HEK293 (cell line): ENCODE data around the gene OBSCN.

ENCODE experiments used
- CTCF ChIP-seq: fragments of 450-650 bp; formaldehyde crosslinking; IDR thresholded peaks from 2 replicates; pipeline ENCODE4 v1.5.1; 2016; ENCODE audit warnings: missing biosample characterization, missing genetic modification characterization
- GFI1B ChIP-seq: fragments of 450-650 bp; formaldehyde crosslinking; IDR thresholded peaks from 2 replicates; pipeline ENCODE4 v1.5.1; 2016; ENCODE audit warnings: missing biosample characterization, missing genetic modification characterization
- GLI4 ChIP-seq: fragments of 450-650 bp; formaldehyde crosslinking; IDR thresholded peaks from 2 replicates; pipeline ENCODE4 v1.5.1; 2016; ENCODE audit warnings: missing biosample characterization, missing genetic modification characterization
- IKZF3 ChIP-seq: fragments of 450-650 bp; IDR thresholded peaks from 2 replicates; pipeline ENCODE4 v1.5.0; 2018; ENCODE audit warnings: missing biosample characterization, mild to moderate bottlenecking, missing genetic modification characterization, moderate library complexity
- KLF10 ChIP-seq: fragments of 450-650 bp; IDR thresholded peaks from 2 replicates; pipeline ENCODE4 v1.5.1; 2018; ENCODE audit warnings: missing biosample characterization, mild to moderate bottlenecking, missing genetic modification characterization
- MZF1 ChIP-seq: fragments of 450-650 bp; formaldehyde crosslinking; IDR thresholded peaks from 2 replicates; pipeline ENCODE4 v1.5.1; 2017; ENCODE audit warnings: missing biosample characterization, missing genetic modification characterization, borderline replicate concordance
- PBX3 ChIP-seq: sonication (generic); formaldehyde crosslinking; IDR thresholded peaks from 2 replicates; pipeline ENCODE4 v1.8.1; 2022; ENCODE audit warnings: mild to moderate bottlenecking, moderate library complexity, missing genetic modification reagents
- SALL2 ChIP-seq: fragments of 450-650 bp; formaldehyde crosslinking; IDR thresholded peaks from 2 replicates; pipeline ENCODE4 v1.5.0; 2017; ENCODE audit warnings: missing biosample characterization, mild to moderate bottlenecking, missing genetic modification characterization, borderline replicate concordance
- TCF7L2 ChIP-seq: IDR thresholded peaks from 2 replicates; pipeline ENCODE4 v1.6.1; 2011; ENCODE audit warnings: low read depth, mild to moderate bottlenecking, inconsistent platforms, low read length, moderate library complexity, borderline replicate concordance
- YY1 ChIP-seq: fragments of 450-650 bp; formaldehyde crosslinking; IDR thresholded peaks from 2 replicates; pipeline ENCODE4 v1.5.1; 2018; ENCODE audit warnings: missing biosample characterization, missing genetic modification characterization
- YY2 ChIP-seq: fragments of 450-650 bp; formaldehyde crosslinking; IDR thresholded peaks from 2 replicates; pipeline ENCODE4 v1.5.1; 2016; ENCODE audit warnings: missing biosample characterization, missing genetic modification characterization
- ZBTB11 ChIP-seq: fragments of 450-650 bp; formaldehyde crosslinking; conservative IDR thresholded peaks from 2 replicates; pipeline ENCODE4 v1.5.1; 2016; ENCODE audit warnings: low read depth, missing biosample characterization, missing genetic modification characterization
- ZBTB48 ChIP-seq: fragments of 450-650 bp; formaldehyde crosslinking; IDR thresholded peaks from 2 replicates; pipeline ENCODE4 v1.5.1; 2016; ENCODE audit warnings: missing biosample characterization, missing genetic modification characterization
- ZBTB6 ChIP-seq: fragments of 450-650 bp; formaldehyde crosslinking; IDR thresholded peaks from 2 replicates; pipeline ENCODE4 v1.5.1; 2017; ENCODE audit warnings: missing biosample characterization, missing genetic modification characterization
- ZFP3 ChIP-seq: fragments of 450-650 bp; formaldehyde crosslinking; IDR thresholded peaks from 2 replicates; pipeline ENCODE4 v1.5.1; 2016; ENCODE audit warnings: low read depth, missing biosample characterization, missing genetic modification characterization
- ZNF146 ChIP-seq: fragments of 450-650 bp; formaldehyde crosslinking; IDR thresholded peaks from 2 replicates; pipeline ENCODE4 v1.5.1; 2016; ENCODE audit warnings: missing biosample characterization, missing genetic modification characterization
- ZNF174 ChIP-seq: fragments of 450-650 bp; formaldehyde crosslinking; IDR thresholded peaks from 2 replicates; pipeline ENCODE4 v1.5.0; 2017; ENCODE audit warnings: missing biosample characterization, mild to moderate bottlenecking, missing genetic modification characterization
- ZNF184 ChIP-seq: fragments of 450-650 bp; IDR thresholded peaks from 2 replicates; pipeline ENCODE4 v1.5.1; 2018; ENCODE audit warnings: missing biosample characterization, mild to moderate bottlenecking, missing genetic modification characterization
- ZNF398 ChIP-seq: fragments of 450-650 bp; formaldehyde crosslinking; IDR thresholded peaks from 2 replicates; pipeline ENCODE4 v1.5.1; 2017; ENCODE audit warnings: missing biosample characterization, missing genetic modification characterization
- ZNF449 ChIP-seq: fragments of 450-650 bp; formaldehyde crosslinking; IDR thresholded peaks from 2 replicates; pipeline ENCODE4 v1.5.1; 2017; ENCODE audit warnings: missing biosample characterization, mild to moderate bottlenecking, missing genetic modification characterization, moderate library complexity
- ZNF473 ChIP-seq: fragments of 450-650 bp; formaldehyde crosslinking; IDR thresholded peaks from 2 replicates; pipeline ENCODE4 v1.5.1; 2017; ENCODE audit warnings: missing biosample characterization, missing genetic modification characterization
- ZNF561 ChIP-seq: fragments of 450-650 bp; IDR thresholded peaks from 2 replicates; pipeline ENCODE4 v1.5.1; 2018; ENCODE audit warnings: missing biosample characterization, missing genetic modification characterization, borderline replicate concordance
- ZNF600 ChIP-seq: fragments of 450-650 bp; formaldehyde crosslinking; IDR thresholded peaks from 2 replicates; pipeline ENCODE4 v1.5.1; 2016; ENCODE audit warnings: missing biosample characterization, missing genetic modification characterization
- ZNF692 ChIP-seq: fragments of 450-650 bp; formaldehyde crosslinking; IDR thresholded peaks from 2 replicates; pipeline ENCODE4 v1.5.1; 2016; ENCODE audit warnings: missing biosample characterization, missing genetic modification characterization
- ZNF701 ChIP-seq: fragments of 450-650 bp; formaldehyde crosslinking; IDR thresholded peaks from 2 replicates; pipeline ENCODE4 v1.5.1; 2016; ENCODE audit warnings: missing biosample characterization, missing genetic modification characterization

The OBSCN gene

GRCh38 chr1:228407106-228408040 lies 199.5 kb downstream of the OBSCN start (continued):
- TF ChIP-seq ZBTB11 (tag by site-specific recombination), result no peak
- no peak for TF ChIP-seq GFI1B (tag by site-specific recombination)
- TF ChIP-seq ZNF692 (tag by site-specific recombination), result no peak
- no peak for TF ChIP-seq ZNF561 (tag by site-specific recombination)
- TF ChIP-seq ZNF174 (tag by site-specific recombination), result no peak
- TF ChIP-seq ZBTB6 (tag by site-specific recombination), result no peak
- TF ChIP-seq YY2 (tag by site-specific recombination), result no peak; the same call in 1 of the 2 replicates
- TF ChIP-seq ZNF398, result peak; percentile 49; the same call in 1 of the 2 replicates
- TF ChIP-seq ZNF449 (tag by site-specific recombination), result no peak
- TF ChIP-seq MZF1 (tag by site-specific recombination), result peak; percentile 34; the same call in 1 of the 2 replicates
- TF ChIP-seq TCF7L2, result no peak
- no peak for TF ChIP-seq GLI4 (tag by site-specific recombination)
- TF ChIP-seq YY1 (tag by site-specific recombination), result 0 out of 2 replicates have a peak, but pooled peaks have one; percentile 15
- peak; percentile 77 for TF ChIP-seq IKZF3
- TF ChIP-seq ZNF146, result no peak
- no peak for TF ChIP-seq CTCF (tag by site-specific recombination)
- TF ChIP-seq ZNF184 (tag by site-specific recombination), result no peak
- no peak for TF ChIP-seq ZFP3 (tag by site-specific recombination)
- TF ChIP-seq KLF10 (tag by site-specific recombination), result no peak
- TF ChIP-seq SALL2 (tag by site-specific recombination), result no peak
- no peak for TF ChIP-seq ZNF701
- no peak; the same call in 1 of the 2 replicates for TF ChIP-seq PBX3 (CRISPR knock-in tag)
- TF ChIP-seq ZBTB48, result peak; percentile 99
- TF ChIP-seq ZNF473, result no peak
- peak; percentile 70; the same call in 1 of the 2 replicates for TF ChIP-seq ZNF600 (tag by site-specific recombination)
